ENCODE data around the gene MYOCD.

- TF ChIP-seq POLR2A (IDR thresholded peaks at IDR 0.05), result no peak
- TF ChIP-seq, protein P1, sequence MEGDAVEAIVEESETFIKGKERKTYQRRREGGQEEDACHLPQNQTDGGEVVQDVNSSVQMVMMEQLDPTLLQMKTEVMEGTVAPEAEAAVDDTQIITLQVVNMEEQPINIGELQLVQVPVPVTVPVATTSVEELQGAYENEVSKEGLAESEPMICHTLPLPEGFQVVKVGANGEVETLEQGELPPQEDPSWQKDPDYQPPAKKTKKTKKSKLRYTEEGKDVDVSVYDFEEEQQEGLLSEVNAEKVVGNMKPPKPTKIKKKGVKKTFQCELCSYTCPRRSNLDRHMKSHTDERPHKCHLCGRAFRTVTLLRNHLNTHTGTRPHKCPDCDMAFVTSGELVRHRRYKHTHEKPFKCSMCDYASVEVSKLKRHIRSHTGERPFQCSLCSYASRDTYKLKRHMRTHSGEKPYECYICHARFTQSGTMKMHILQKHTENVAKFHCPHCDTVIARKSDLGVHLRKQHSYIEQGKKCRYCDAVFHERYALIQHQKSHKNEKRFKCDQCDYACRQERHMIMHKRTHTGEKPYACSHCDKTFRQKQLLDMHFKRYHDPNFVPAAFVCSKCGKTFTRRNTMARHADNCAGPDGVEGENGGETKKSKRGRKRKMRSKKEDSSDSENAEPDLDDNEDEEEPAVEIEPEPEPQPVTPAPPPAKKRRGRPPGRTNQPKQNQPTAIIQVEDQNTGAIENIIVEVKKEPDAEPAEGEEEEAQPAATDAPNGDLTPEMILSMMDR (IDR thresholded peaks at IDR 0.05), result no peak
Measured at GRCh38 chr17:12745486-12745885, 79.8 kb downstream of the MYOCD start.

All from tibial nerve (tissue), 3 donors.